Liver (tissue), 3 donors: Measurements from ENCODE around the gene SLC6A3.

Experiments used
- CTCF ChIP-seq: fragments of 150-350 bp; IDR thresholded peaks from 2 replicates; pipeline ENCODE4 v1.5.1; 2017; ENCODE audit warnings: improper control_type of control experiment, low read depth, low read length; ENCODE audit not compliant: missing input control
- EGR1 ChIP-seq, 2 donors: IDR thresholded peaks; 2 replicates each; pipeline ENCODE4 v1.6.1; 2016 to 2018; ENCODE audit warnings: antibody characterized with exemption in 2 of 2, low read depth in 2 of 2
- HNF4A ChIP-seq, 2 donors: conservative IDR thresholded peaks; 2 replicates each; pipeline ENCODE4 v1.6.1; 2016; ENCODE audit warnings: antibody characterized with exemption in 2 of 2, mild to moderate bottlenecking in 2 of 2
- HNF4G ChIP-seq: IDR thresholded peaks from 2 replicates; pipeline ENCODE4 v1.6.1; 2016; ENCODE audit warnings: antibody characterized with exemption
- JUND ChIP-seq, 2 donors: IDR thresholded peaks; 2 replicates each; pipeline ENCODE4 v1.6.1; 2016; ENCODE audit warnings: antibody characterized with exemption in 2 of 2
- NR2F2 ChIP-seq: IDR thresholded peaks from 2 replicates; pipeline ENCODE4 v1.6.1; 2016; ENCODE audit warnings: antibody characterized with exemption
- RAD21 ChIP-seq, 2 donors: IDR thresholded peaks; 2 replicates each; pipeline ENCODE4 v1.6.1; 2016; ENCODE audit warnings: antibody characterized with exemption in 2 of 2, mild to moderate bottlenecking in 2 of 2
- TAF1 ChIP-seq: conservative IDR thresholded peaks from 2 replicates; pipeline ENCODE4 v1.6.1; 2016; ENCODE audit warnings: antibody characterized with exemption, mild to moderate bottlenecking
- YY1 ChIP-seq: IDR thresholded peaks from 2 replicates; pipeline ENCODE4 v1.6.1; 2016; ENCODE audit warnings: antibody characterized with exemption, mild to moderate bottlenecking
- donor health status: healthy.
- donor health status: healthy.

DNA sequence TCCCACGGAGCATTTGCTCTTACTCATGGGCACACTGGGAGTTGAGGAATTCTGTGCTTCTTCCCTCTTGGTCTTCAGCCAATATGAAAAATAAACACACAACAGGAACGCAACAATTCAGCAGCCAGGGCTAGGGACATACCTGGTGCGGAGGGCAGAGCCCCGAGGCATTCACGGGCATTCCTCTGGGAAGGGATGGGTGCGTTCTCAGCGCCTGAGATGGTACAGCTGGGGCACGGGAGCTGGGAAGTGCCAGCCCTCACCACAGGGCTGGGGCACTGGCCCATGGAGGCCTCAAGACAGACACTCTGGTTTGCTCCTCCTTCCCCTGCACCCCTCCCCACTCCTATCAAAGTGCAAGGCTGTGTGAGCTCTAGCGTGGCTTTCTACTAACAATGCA, 2.1 kb downstream of the SLC6A3 start:
- TF ChIP-seq CTCF (no peak), TAF1 (no peak), EGR1 (IDR thresholded peaks at IDR 0.05; ENCODE audit: low read depth in 2 of 2) (no peak), JUND (IDR thresholded peaks at IDR 0.05) (no peak), NR2F2 (no peak), RAD21 (IDR thresholded peaks at IDR 0.05) (no peak), HNF4A (conservative IDR thresholded peaks at IDR 0.05) (no peak), YY1 (no peak), HNF4G (no peak)
